Amygdala (tissue), 56 donors: Measurements from ENCODE around the gene NCS1.

Experiments used
- DNase-seq, 56 donors: peaks; one replicate each; lab custom pipeline; 2025; lab: John Stamatoyannopoulos, UW

NCS1 gene

GRCh38 chr9:130174025-130174424 lies 1.8 kb downstream of the NCS1 start:
- no peak for DNase-seq

- peak in 6 of 56 donors; percentile 19 to 44 (median 32) for DNase-seq
Measured at GRCh38 chr9:130174920-130175321, 2.7 kb downstream of the NCS1 start.

GRCh38 chr9:130175355-130175754 lies 3.2 kb downstream of the NCS1 start:
- no peak for DNase-seq

GRCh38 chr9:130176760-130177159 lies 4.6 kb downstream of the NCS1 start:
- DNase-seq, result no peak

GRCh38 chr9:130177898-130178805 lies 5.9 kb downstream of the NCS1 start:
- no peak for DNase-seq

GRCh38 chr9:130179331-130179907 lies 7.2 kb downstream of the NCS1 start:
- DNase-seq, result no peak

- DNase-seq, result no peak
Measured at GRCh38 chr9:130180516-130180915, 8.3 kb downstream of the NCS1 start.

- DNase-seq, result peak in 2 of 56 donors; percentile 23 to 24
Measured at GRCh38 chr9:130181678-130182380, 9.6 kb downstream of the NCS1 start.

- no peak for DNase-seq
Measured at GRCh38 chr9:130182381-130182909, 10.2 kb downstream of the NCS1 start.

GRCh38 chr9:130183133-130183762 lies 11.0 kb downstream of the NCS1 start:
- peak in 1 of 56 donors; percentile 31 for DNase-seq

GRCh38 chr9:130185017-130185416 lies 12.8 kb downstream of the NCS1 start:
- no peak for DNase-seq

- peak in 10 of 56 donors; percentile 24 to 74 (median 44) for DNase-seq
Measured at GRCh38 chr9:130185490-130186031, 13.4 kb downstream of the NCS1 start.

GRCh38 chr9:130186051-130186450 lies 13.8 kb downstream of the NCS1 start:
- no peak for DNase-seq

GRCh38 chr9:130186839-130187522 lies 14.8 kb downstream of the NCS1 start:
- DNase-seq, result peak in 2 of 56 donors; percentile 17 to 29

- DNase-seq, result no peak
Measured at GRCh38 chr9:130187523-130187846, 15.3 kb downstream of the NCS1 start.

GRCh38 chr9:130188860-130189481 lies 16.8 kb downstream of the NCS1 start:
- no peak for DNase-seq

- no peak for DNase-seq
Measured at GRCh38 chr9:130189840-130190239, 17.6 kb downstream of the NCS1 start.

GRCh38 chr9:130191068-130191748 lies 19.0 kb downstream of the NCS1 start:
- DNase-seq, result no peak

- DNase-seq, result peak in 18 of 56 donors; percentile 14 to 65 (median 44)
Measured at GRCh38 chr9:130191749-130192120, 19.5 kb downstream of the NCS1 start.
